IPS-NIHi7 (cell line): ENCODE results near the gene PNKD.

ENCODE experiments used
- DNase-seq: peaks from one replicate; pipeline ENCODE4 v3.0.0; 2012; ENCODE audit warnings: mixed read lengths; ENCODE audit errors: extremely low spot score

The PNKD gene

GRCh38 chr2:218269900-218270720 is at the start of gene PNKD, which contains the start of gene AAMP:
TSS of gene PNKD (plus strand) at chr2:218270519. CDS start at chr2:218270536, 17 bp downstream.
TSS of gene AAMP (minus strand) at chr2:218270137. CDS start at chr2:218270086, 51 bp downstream.
- peak; percentile 99 for DNase-seq

DNA sequence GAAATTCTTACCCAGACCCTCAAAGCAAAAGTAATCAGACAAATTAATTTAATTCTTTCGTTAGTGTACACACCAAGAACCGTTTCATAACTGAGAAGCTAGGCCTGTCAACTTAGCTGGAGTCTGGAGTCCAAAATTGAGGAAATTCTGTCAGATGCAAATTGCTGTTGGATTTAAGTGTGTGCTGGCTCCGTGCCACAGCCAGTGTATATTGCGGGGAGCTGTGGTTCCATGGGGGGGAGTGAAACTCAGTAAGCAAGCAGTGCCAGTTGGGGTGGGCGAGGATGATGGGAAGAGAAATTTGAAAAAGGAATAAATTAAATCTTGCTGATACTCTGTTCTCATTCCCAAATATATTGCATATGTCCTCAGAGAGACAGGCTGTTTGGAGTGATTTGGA is 49.3 kb upstream of the PNKD start:
- no peak for DNase-seq

- no peak for DNase-seq
These were observed 47.3 kb upstream of the PNKD start for GRCh38 chr2:218223046-218223445.

DNA sequence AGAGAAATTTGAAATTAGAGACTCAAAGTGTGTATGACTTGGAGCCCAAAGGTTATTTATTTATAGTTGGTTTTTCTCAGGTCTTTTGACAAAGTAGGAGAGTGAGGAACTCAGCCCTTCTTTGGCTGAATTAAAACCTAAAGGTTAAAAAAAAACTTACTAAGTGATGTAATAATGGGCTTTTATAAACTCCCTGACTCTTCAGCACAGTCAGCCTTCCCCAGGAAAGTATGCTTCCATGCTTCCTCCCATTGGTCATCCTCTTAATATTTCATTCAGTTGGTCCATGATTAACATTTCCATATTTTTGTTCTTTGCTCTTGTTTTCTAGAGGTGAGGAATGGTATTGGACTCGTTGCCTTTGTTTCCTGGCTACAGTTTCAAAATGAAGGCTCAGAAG is 46.1 kb upstream of the PNKD start:
- no peak for DNase-seq

GRCh38 chr2:218226903-218227302 is 43.4 kb upstream of the PNKD start:
- no peak for DNase-seq

DNA sequence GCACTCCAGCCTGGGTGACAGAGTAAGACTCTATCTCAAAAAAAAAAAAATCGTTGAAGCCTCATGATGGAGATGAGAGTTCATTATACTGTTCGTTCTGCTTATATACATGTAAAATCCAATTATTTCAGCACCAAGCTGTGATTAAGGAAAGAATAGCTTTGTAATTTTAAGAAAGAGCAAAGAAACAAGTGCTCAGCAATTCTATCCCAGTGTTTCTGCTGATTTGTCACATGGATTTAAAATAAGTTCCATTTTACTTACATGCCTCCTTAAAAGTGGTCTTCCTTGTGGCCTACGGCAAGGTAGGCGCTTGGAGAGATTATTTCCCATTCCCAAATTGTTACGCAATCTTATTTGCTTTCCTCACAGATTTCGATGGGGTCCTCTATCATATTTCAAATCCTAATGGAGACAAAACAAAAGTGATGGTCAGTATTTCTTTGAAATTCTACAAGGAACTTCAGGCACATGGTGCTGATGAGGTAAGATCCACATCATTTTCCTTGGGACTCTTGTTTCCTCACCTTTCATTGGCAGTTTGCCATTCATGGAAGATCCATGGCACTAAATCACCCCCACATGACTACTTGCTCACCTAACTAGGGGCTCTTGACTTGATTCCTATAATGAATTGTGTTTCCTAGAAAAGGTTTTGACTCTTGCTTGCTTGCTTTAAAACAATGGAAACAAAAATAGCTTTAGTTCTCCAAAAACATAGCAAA is 41.8 kb upstream of the PNKD start:
- no peak for DNase-seq

DNA sequence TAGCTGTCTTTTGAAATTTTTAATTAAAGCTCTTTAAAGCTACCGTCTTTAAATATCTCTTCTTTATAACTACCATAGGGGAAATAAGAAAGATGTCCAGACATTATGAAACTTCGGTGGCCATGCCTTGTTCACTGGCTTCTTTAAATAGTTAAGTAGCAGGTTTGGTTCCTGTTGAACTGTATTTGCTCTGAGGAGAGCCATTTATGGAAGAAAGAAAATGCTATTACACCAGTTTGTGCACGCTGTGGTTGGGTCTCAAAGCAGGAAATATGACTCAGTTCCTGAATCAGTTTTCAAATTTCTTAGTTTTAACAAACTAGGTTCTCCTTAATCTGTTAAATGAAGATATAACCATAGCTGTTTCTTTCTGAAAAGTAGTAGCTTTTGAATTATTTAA is 41.1 kb upstream of the PNKD start:
- DNase-seq = no peak

DNA sequence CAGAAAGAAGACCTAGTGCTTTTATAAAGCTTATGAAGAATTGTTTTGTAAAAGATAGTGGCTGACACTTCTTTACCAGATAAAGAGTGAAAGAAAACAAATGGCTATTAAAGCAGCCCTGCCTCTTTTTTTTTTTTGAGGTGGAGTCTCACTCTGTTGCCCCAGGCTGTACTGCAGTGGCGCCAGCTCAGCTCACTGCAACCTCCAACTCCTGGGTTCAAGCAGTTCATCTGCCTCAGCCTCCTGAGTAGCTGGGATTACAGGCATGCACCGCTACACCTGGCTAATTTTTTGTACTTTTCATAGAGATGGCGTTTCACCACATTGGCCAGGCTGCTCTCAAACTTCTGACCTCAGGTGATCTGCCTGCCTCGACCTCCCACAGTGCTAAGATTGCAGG is 40.5 kb upstream of the PNKD start:
- DNase-seq = no peak

DNA sequence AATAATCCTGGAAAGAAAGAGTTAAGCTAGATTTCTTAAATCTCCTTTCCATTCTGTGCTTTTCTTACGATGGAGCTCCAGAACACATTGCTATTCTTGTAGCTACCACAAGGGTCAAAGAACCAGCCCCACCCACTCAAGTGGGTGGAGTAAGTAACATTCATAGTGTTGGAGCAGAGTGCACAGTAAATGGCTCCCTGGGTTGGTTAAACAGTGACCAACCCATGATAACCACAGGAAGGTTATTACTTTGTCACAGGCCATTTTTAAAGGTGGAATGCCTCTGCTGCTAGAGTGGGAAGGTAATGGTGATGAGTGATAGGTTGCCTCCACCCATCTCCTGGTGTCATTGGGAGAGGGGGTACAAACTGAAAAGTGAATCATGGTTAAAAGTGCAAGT is 39.4 kb upstream of the PNKD start:
- peak; percentile 19 for DNase-seq

GRCh38 chr2:218233543-218233942 is 36.8 kb upstream of the PNKD start:
- no peak for DNase-seq

DNA sequence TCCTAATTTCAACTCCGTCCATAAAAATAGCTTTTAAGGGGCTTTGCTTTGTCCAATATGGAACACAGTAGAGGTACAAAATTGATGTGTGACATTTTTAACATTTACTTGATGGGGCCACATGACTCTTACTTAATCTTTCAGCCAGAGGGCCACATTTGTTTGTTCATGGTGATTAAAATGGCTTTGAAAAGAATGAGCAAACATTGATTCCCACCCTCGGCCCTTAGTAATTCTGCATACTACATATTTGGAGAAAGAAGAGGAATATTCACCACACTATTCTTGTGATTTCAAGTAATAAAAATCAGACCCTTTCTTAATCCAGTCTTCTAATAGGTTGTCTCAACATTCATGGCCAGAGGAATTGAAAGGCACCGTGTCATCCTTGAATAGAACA is 35.8 kb upstream of the PNKD start:
- no peak for DNase-seq

DNA sequence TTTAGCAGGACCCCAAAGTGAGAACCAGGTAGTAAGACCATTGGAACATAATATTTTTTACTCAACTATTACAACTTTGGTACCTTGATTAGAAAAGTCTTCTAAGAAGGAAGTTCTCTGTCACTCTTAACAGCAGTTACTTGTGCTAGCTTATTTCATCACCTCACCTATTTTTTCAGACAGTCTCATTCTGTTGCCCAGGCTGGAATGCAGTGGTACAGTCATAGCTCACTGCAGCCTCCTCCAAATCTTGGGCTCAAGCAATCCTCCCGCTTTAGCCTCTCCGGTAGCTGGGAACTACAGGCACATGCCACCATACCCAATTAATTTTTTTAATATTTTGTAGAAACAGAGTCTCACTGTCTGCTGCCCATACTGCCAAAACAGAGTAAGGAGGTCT is 35.3 kb upstream of the PNKD start:
- DNase-seq = no peak

GRCh38 chr2:218236829-218237228 is 33.5 kb upstream of the PNKD start:
- DNase-seq = no peak

- DNase-seq = no peak
These were observed 31.4 kb upstream of the PNKD start for GRCh38 chr2:218238887-218239286.

DNA sequence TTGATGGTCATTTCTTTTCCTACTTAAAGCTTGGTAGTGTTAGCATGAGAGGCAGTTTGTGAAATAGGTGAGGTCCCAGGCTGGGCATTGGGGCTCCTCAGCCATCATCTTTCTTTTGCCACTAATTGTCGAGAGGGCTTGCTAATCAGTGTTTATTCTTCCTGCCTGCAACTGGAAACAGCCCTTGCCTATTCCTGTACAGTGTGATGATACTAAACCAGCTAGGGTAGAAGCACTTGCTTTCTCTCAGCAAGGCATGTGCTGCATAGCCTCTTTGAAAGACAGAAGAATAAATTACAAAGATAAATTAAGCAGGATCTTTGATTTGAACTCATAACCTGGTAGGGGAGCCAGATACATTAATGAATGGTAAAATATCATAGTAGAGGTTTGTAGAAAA is 26.1 kb upstream of the PNKD start:
- DNase-seq = no peak

GRCh38 chr2:218244665-218245064 is 25.7 kb upstream of the PNKD start:
- DNase-seq = no peak

- no peak for DNase-seq
These were observed 25.1 kb upstream of the PNKD start for GRCh38 chr2:218245214-218245613.

- DNase-seq = no peak
These were observed 20.6 kb upstream of the PNKD start for GRCh38 chr2:218249691-218250090.

DNA sequence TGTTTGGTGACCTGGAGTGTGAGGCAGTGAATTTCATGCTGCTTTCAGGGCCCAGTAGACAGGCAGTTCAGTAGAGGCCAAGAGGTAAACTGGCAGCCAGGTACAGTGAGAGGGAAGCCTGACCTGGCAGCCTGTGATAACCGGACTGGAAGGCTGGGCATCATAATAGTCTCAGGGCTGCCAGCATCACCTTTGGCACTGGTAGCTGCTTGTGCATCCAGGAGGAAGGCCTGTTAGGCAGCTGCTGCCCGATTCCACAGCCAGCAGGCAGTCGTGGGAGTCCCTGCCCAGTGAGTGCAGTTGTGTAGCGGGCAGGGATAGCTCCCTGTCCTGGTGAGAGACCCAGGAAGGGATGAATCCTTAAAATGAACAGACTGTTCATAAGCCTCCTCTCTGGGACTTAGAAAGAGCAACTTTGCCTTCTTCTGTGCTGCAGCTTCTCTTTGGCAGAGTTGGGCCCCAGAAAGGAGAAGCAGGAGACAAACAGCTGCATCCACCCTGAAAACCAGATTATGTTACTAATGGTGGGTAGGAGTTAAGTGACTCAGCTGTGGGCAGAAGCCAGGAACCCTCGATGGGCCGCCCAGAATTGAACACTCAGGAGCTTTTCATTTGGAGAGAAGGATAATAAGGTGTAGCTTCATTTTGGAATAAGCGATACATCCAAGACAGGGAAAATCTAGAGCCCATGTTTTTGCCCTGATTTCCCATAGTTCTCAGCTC is 17.6 kb upstream of the PNKD start:
- DNase-seq = no peak

- DNase-seq = no peak
These were observed 17.1 kb upstream of the PNKD start for GRCh38 chr2:218253232-218253625.

DNA sequence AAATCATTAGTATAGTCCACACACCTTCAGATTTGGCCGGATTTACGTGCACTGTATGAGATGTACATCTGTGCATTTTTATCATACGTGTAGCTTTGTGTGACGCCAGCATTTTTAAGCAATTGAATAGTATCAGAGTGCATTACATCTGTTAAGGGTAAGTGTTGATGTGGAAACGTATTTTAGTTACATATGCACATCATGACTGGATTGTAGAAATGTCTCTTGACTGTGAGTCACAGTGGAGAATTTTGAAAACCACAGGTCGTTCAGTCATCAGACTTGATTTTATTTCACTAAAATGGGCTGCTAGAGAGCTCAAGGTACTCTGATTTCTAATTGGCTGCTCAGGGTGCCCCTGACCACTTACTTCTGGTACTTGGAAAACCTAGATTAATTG is 14.9 kb upstream of the PNKD start:
- no peak for DNase-seq

- no peak for DNase-seq
These were observed 13.5 kb upstream of the PNKD start for GRCh38 chr2:218256612-218257350.
